Hepatocyte (in vitro differentiated cells): ENCODE results near the gene CDCA8.

Experiments
- EZH2 ChIP-seq: fragments of 200-600 bp; sonication (generic); IDR thresholded peaks from 2 replicates; pipeline ENCODE4 v1.6.1; 2016; ENCODE audit warnings: antibody characterized with exemption, mild to moderate bottlenecking, borderline replicate concordance
- EZH2phosphoT487 ChIP-seq: fragments of 200-600 bp; sonication (generic); IDR thresholded peaks from one replicate; pipeline ENCODE4 v1.6.1; 2018; ENCODE audit warnings: antibody characterized with exemption, mild to moderate bottlenecking, low read depth, moderate library complexity; ENCODE audit not compliant: unreplicated experiment, severe bottlenecking
- TF ChIP-seq, protein P1 (sequence below): fragments of 200-600 bp; sonication (generic); IDR thresholded peaks from 2 replicates; pipeline ENCODE4 v1.5.1; 2016; ENCODE audit warnings: antibody characterized with exemption, mild to moderate bottlenecking; ENCODE audit not compliant: poor library complexity

DNA sequence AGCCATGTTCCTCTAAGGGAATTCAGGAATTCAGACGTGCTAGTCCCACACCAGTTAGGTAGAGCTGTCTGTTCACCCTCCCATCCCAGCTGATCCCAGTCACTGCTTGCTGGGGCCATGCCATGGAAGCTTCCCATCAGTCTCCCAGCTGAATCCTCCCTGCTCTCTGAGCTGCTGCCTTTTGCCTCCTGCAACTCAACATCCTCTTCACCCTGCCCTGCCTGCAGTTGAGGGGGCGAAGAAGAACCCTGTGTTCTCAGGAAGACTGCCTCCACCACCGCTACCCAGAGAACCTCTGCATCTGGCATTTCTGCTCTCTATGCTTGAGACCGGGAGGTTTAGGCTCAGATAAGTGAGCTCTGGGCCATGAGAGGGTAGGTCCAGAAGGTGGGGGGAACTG, 16.2 kb downstream of the CDCA8 start:
- TF ChIP-seq EZH2: no peak
- TF ChIP-seq, protein P1, sequence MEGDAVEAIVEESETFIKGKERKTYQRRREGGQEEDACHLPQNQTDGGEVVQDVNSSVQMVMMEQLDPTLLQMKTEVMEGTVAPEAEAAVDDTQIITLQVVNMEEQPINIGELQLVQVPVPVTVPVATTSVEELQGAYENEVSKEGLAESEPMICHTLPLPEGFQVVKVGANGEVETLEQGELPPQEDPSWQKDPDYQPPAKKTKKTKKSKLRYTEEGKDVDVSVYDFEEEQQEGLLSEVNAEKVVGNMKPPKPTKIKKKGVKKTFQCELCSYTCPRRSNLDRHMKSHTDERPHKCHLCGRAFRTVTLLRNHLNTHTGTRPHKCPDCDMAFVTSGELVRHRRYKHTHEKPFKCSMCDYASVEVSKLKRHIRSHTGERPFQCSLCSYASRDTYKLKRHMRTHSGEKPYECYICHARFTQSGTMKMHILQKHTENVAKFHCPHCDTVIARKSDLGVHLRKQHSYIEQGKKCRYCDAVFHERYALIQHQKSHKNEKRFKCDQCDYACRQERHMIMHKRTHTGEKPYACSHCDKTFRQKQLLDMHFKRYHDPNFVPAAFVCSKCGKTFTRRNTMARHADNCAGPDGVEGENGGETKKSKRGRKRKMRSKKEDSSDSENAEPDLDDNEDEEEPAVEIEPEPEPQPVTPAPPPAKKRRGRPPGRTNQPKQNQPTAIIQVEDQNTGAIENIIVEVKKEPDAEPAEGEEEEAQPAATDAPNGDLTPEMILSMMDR: no peak
- TF ChIP-seq EZH2phosphoT487: no peak
